22Rv1 (cell line): ENCODE results near the gene KRT73.

Experiments
- H3K27ac ChIP-seq: fragments of 450-650 bp; 2 replicates; pipeline ENCODE4 v1.5.1; 2017
- ZFX ChIP-seq: fragments of 450-650 bp; IDR thresholded peaks from 2 replicates; pipeline ENCODE4 v1.6.1; 2017; ENCODE audit warnings: antibody characterized with exemption, borderline replicate concordance
- TF ChIP-seq, protein P1 (sequence below): fragments of 450-650 bp; IDR thresholded peaks from 2 replicates; pipeline ENCODE4 v1.5.1; 2017; ENCODE audit warnings: mild to moderate bottlenecking

KRT73 gene

DNA sequence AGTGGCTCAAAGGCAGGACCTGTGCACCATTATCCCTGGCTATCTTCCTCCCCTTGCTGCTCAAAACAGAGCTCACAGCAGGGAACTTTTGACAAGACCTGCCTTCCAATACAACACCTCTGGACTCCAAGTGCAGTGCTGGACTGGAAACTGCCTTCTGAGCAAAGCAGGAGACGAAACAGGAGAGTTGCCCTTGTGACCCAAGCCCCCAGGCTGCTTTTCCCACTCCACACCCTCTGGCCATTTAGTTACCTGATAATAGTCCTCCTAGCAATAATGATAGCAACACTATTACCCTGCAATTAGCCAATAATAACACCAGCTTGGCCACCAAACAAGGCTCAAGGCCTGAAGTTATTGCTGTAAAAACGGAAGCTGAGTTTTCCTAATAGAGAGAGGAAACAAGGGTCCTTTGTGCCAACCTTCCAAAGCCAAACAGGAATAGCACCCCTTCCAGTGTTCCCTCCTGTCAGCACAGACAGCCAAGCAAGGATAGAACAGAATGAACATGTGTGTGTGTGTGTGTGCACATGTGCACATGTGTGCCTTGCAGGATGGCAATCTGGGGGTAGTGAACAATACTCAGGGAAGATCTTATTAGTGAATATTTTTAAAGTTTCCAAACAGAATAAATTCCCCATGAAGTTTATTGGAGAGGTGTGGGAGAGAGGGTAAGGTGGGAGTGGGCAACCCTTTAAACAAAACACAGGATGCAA is 9.2 kb upstream of the KRT73 start:
- TF ChIP-seq, protein P1, sequence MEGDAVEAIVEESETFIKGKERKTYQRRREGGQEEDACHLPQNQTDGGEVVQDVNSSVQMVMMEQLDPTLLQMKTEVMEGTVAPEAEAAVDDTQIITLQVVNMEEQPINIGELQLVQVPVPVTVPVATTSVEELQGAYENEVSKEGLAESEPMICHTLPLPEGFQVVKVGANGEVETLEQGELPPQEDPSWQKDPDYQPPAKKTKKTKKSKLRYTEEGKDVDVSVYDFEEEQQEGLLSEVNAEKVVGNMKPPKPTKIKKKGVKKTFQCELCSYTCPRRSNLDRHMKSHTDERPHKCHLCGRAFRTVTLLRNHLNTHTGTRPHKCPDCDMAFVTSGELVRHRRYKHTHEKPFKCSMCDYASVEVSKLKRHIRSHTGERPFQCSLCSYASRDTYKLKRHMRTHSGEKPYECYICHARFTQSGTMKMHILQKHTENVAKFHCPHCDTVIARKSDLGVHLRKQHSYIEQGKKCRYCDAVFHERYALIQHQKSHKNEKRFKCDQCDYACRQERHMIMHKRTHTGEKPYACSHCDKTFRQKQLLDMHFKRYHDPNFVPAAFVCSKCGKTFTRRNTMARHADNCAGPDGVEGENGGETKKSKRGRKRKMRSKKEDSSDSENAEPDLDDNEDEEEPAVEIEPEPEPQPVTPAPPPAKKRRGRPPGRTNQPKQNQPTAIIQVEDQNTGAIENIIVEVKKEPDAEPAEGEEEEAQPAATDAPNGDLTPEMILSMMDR = no peak
- TF ChIP-seq ZFX = no peak
- no peak overlapping the region for H3K27ac ChIP-seq

DNA sequence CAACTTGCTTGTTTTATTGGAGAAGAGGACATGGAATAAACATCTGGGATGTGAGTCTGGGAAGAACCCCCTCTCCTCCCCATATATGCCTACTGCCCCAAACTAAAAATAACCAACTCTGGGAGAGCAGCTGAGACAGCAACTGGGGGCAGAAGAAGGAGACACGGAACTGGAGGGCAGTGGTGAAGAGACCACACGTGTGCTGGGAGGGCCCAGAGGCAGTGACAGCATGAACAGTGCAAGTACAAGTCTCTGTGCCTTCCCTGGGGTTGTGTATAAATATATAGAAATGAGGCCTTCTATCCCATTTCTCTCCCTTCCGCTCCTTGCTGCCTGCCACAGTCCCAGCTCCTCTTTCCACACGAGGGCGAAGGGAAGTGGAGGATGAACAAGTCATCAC is 4.0 kb upstream of the KRT73 start:
- no peak overlapping the region for H3K27ac ChIP-seq
- TF ChIP-seq, protein P1 = no peak
- no peak for TF ChIP-seq ZFX

- no peak for TF ChIP-seq ZFX
- TF ChIP-seq, protein P1 = no peak
- no peak overlapping the region for H3K27ac ChIP-seq
Observed at GRCh38 chr12:52618866-52619265, 507 bp upstream of the KRT73 start.

- no peak for TF ChIP-seq ZFX
- TF ChIP-seq, protein P1 = no peak
- no peak overlapping the region for H3K27ac ChIP-seq
Observed at GRCh38 chr12:52617403-52617785, 965 bp downstream of the KRT73 start.

DNA sequence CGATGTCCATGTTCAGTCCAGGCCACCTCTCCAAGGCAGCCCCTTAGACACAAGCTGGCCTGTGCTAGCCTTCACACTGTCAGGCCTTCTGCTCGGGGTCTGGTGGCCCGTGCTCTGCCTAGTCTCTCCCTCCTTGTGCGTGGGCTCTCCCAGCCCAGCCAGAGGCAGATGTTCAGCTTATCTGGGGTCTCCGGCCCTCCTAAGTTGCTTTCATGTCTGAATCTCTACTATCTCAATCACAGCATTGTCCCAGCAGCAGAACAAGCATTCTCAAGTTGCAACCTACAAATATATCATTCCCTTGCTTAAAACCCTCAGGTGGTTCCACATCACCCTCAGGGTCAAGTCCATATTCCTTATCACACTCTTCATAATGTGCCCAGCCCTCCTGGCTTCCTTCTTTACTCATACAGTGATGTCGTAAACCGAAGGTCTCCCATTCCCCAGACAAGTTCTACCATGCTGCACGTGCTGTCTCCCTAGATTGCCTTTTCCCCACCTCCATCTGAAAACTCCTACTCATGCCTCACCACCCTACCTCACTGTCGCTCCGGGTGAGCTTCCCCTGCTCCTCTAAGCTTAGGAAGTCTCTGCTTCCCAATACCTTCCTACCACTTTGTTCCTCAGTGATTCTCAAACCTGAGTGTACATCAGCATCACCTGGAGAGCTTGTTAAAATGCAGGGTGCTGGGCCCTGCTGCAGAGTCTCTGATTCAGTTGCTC is 1.5 kb downstream of the KRT73 start:
- TF ChIP-seq, protein P1 = no peak
- TF ChIP-seq ZFX = no peak

GRCh38 chr12:52615912-52616311 is 2.4 kb downstream of the KRT73 start:
- TF ChIP-seq, protein P1 = no peak
- TF ChIP-seq ZFX = no peak
- no peak overlapping the region for H3K27ac ChIP-seq

More for the DNA sequence above, 1.5 kb downstream of the KRT73 start:
- H3K27ac ChIP-seq = no peak overlapping the region

- TF ChIP-seq, protein P1 = no peak
- H3K27ac ChIP-seq = no peak overlapping the region
Observed at GRCh38 chr12:52615208-52615868, 3.0 kb downstream of the KRT73 start.
